DMS114 treated with DMSO at 0.1 percent for 48 hours (cell line): ENCODE measurements around the gene SHMT1.
"Not testable (repeated sequence)": the region's sequence is repeated elsewhere in the genome, so short reads cannot be mapped to it uniquely, and the experiment has no call there.

ENCODE experiments used
- DNase-seq: peaks from one replicate; lab custom pipeline; 2025; ENCODE audit not compliant: unreplicated experiment; lab: John Stamatoyannopoulos, UW

SHMT1 gene

GRCh38 chr17:18378614-18379013 is 15.3 kb upstream of the SHMT1 start:
- DNase-seq = not testable (repeated sequence)

- no peak for DNase-seq
Measured at GRCh38 chr17:18378205-18378505, 14.8 kb upstream of the SHMT1 start.

- DNase-seq = no peak
Measured at GRCh38 chr17:18377437-18378204, 14.3 kb upstream of the SHMT1 start, which contains the start of gene EVPLL. Gene EVPLL, plus strand, starts transcription at chr17:18377778. Its CDS starts 3,160 bp downstream, at chr17:18380938.

GRCh38 chr17:18374216-18374615 is 10.9 kb upstream of the SHMT1 start:
- DNase-seq = no peak

GRCh38 chr17:18373181-18373580 is 9.8 kb upstream of the SHMT1 start:
- not testable (repeated sequence) for DNase-seq

- no peak for DNase-seq
Measured at GRCh38 chr17:18371455-18371854, 8.1 kb upstream of the SHMT1 start.

GRCh38 chr17:18370761-18371160 is 7.4 kb upstream of the SHMT1 start:
- DNase-seq = no peak

- no peak for DNase-seq
Measured at GRCh38 chr17:18368946-18369345, 5.6 kb upstream of the SHMT1 start.

GRCh38 chr17:18364166-18364565 is 816 bp upstream of the SHMT1 start:
- DNase-seq = no peak

- DNase-seq = no peak
Measured at GRCh38 chr17:18362698-18363100, 651 bp downstream of the SHMT1 start.

- DNase-seq = no peak
Measured at GRCh38 chr17:18361837-18362697, 1.3 kb downstream of the SHMT1 start.

GRCh38 chr17:18360518-18360917 is 2.8 kb downstream of the SHMT1 start:
- DNase-seq = no peak

GRCh38 chr17:18356624-18357023 is 6.7 kb downstream of the SHMT1 start:
- no peak for DNase-seq

GRCh38 chr17:18353541-18353940 is 9.8 kb downstream of the SHMT1 start:
- no peak for DNase-seq

GRCh38 chr17:18344021-18344420 is 19.3 kb downstream of the SHMT1 start:
- no peak for DNase-seq

- no peak for DNase-seq
Measured at GRCh38 chr17:18339933-18340332, 23.4 kb downstream of the SHMT1 start.

- not testable (repeated sequence) for DNase-seq
Measured at GRCh38 chr17:18338158-18338557, 25.2 kb downstream of the SHMT1 start.

GRCh38 chr17:18332909-18333489 is 30.4 kb downstream of the SHMT1 start:
- no peak for DNase-seq

GRCh38 chr17:18331879-18332278 is 31.5 kb downstream of the SHMT1 start:
- DNase-seq = no peak

- no peak for DNase-seq
Measured at GRCh38 chr17:18328643-18329204, 34.6 kb downstream of the SHMT1 start.

GRCh38 chr17:18327556-18327955 is 35.8 kb downstream of the SHMT1 start:
- DNase-seq = no peak

- no peak for DNase-seq
Measured at GRCh38 chr17:18327093-18327492, 36.3 kb downstream of the SHMT1 start.
